SKM-1 (cell line): ENCODE measurements around the gene YTHDF2.

Experiments
- DNase-seq: peaks from one replicate; lab custom pipeline; 2025; ENCODE audit not compliant: unreplicated experiment; lab: John Stamatoyannopoulos, UW

Gene YTHDF2

DNA sequence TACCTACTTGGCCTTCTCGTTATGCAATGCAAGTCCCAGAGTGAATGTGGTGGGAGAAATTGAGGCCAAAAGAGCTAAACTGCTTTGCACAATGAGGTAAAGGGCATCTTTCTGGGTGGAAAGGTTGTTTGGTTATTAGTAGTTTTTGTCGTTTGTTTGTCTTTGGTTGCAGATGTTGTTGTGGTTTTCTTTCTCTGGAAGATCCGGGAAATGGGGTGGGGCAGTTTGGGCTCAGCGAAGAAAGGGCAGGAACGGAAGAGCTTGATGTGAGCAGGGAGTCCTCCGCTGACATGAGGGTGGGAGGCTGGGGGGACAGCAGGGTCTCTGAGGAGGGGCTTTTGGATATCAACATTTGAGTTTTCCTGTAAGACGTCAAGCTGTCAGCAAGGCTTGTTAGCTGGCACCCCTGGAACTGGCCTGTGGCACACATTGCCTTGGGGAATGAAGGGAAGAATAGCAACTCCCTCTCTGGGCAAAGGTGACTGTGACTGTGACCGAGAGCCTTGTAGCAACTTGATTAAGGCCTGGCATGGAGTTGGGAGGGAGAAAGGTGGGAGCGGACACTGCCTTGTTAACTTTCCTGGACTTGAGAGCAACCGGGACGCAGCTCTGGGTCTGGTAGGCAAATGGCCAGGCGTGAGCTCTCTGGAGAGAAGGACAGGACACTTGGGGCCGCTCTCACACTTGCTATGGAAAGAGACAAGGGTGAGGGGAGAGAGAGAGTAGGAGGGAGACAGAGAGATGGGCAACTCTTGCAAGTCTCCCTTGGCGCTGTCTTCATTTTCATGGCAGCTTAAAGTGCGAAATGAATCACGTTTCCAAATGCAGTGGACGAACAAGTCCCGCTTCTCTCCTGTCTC lies 59.8 kb downstream of the YTHDF2 start:
- no peak for DNase-seq

DNA sequence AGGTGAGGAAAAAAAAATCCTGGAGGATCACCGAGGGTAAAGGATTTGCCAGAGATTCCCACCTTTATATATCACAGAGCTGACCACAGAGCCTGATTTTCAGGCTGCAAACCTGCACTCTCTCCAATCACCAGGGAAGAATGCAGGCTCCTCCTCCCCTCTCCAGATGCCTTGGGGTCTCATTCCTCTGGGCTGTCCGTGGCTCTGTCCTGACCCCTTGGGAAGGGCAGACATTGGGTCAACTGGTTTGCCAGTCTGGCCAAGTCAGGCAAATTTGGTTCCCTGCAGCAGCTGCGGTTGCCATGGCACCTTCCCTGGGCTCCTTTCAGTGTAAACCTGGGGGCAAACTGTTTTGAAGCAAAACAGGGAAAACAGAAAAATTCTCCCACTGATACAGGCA lies 63.6 kb downstream of the YTHDF2 start:
- no peak for DNase-seq

DNA sequence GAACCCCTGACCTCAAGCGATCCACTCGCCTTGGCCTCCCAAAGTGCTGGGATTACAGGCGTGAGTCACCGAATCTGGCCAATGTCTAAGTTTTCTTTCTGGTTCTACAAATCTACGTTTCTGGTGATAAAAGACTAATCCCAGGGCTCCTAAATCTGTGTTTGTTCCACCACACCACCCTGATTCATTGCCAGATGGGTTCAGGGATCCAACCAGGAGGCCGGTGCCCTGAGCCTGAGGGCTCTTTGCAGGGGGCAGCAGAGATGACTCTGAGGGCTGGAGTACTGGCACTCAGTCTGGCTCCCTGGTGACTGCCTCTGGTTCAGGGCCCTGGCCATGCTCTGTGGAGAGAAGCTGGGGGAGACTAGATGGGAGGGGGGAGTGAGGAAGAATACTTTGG lies 64.7 kb downstream of the YTHDF2 start:
- DNase-seq = no peak

DNA sequence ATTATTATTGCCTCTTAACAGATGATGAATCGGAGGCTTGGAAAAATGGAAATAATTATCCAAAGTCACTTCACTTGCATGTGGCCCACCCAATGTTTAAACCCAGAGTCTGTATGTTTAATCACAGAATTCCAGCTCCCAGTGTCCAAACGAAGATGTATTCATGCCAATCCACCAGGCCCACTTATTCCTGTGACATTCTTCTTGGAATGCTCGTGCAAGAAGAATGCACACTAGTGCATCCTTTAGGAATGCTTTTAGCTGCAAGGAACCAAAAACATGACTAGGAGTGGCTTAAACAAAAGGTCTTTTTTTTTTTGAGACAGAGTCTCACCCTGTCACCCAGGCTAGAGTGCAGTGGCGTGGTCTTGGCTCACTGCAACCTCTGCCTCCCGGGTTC lies 66.3 kb downstream of the YTHDF2 start:
- DNase-seq = no peak

DNA sequence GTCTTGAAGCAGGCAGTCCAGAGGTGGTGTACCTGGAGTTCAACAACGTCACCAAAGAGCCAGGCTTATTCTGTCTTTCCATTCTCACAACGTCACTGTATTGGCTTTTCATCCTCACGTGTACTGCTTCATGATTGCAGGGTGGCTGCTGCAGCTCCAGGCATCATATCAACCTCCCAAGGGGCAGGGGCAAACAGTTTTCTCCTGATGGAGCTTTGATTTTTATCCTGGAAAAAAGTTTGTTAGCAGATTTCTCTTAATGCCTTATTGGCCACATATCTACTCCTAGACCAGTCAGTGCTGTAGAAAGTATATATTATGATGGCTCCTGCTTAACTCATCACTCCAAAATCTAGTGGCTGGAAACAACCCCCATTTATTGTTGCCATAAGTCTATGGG lies 66.9 kb downstream of the YTHDF2 start:
- DNase-seq = no peak

DNA sequence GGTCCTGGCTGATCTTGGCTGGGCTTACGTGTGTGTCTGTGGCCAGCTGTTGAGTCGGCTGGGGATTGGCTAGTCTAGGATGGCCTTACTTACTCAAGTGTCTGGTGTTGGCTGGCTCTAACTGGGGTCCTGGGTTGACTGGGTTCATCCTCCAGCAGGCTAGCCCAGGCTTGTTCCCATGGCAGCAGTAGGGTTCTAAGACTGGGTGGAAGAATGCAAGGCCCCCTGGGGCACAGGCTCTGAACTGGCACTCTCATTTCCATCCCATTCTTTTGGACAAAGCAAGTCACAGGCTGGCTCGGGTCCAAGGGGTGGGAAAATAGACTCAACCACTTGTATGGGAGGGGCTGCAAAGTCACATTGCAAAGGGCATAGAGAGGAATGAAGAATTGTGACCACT lies 67.3 kb downstream of the YTHDF2 start:
- DNase-seq = no peak

DNA sequence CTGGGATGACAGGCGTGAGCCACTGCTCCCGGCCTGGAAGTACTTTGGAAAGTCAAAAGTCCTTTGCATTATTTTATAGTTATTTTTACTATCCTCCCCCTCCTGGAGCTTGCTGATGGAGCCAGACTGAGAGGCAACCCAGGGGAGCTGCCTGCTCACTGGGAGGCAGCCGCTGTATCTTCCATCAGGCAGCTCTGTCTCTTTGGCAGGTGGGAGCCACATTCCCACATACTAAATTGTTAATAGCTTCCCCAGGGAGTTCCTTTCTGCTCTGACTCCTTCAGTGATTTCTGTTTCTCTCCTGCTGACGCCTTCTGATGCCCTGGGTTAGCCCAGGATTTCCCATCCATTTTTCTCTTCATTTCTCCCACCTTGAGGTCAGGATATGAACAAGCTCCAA lies 70.3 kb downstream of the YTHDF2 start:
- no peak for DNase-seq

DNA sequence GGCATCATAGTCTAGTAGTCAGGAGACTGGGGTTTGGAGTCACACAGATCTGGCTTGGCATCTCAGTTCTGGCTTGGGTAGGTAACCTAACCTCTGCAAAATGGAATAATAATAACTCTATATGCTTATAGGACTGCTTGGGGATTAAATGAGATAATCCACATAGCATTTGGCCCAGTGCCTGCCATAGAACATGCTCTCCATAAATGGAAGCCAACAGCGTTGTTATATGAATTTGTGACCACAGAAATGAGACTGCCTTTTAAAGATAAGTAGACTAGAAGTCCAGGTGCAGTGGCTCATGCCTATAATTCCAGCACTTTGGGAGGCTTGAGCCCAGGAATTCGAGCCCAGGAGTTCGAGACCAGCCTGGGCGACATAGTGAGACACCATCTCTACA lies 71.2 kb downstream of the YTHDF2 start:
- no peak for DNase-seq

DNA sequence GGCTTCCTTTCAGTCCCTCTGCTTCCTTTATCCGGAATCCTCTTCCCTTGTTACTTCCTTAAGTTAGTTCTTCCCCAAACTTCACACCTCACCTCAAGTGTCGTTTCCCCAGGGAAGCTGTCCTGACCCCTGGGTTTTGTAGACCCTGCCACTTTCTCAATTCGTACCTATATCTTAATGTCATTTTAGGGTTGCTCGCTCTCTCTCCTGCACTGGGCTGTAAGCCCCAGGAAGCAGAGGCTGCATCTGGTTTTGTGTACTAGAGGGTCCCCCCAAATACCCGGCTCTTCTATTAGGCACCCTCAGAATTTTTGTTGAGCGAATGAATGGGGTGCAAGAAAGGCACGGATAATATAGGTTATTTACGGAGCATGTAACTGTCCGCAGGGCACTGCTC lies 74.6 kb downstream of the YTHDF2 start:
- no peak for DNase-seq

DNA sequence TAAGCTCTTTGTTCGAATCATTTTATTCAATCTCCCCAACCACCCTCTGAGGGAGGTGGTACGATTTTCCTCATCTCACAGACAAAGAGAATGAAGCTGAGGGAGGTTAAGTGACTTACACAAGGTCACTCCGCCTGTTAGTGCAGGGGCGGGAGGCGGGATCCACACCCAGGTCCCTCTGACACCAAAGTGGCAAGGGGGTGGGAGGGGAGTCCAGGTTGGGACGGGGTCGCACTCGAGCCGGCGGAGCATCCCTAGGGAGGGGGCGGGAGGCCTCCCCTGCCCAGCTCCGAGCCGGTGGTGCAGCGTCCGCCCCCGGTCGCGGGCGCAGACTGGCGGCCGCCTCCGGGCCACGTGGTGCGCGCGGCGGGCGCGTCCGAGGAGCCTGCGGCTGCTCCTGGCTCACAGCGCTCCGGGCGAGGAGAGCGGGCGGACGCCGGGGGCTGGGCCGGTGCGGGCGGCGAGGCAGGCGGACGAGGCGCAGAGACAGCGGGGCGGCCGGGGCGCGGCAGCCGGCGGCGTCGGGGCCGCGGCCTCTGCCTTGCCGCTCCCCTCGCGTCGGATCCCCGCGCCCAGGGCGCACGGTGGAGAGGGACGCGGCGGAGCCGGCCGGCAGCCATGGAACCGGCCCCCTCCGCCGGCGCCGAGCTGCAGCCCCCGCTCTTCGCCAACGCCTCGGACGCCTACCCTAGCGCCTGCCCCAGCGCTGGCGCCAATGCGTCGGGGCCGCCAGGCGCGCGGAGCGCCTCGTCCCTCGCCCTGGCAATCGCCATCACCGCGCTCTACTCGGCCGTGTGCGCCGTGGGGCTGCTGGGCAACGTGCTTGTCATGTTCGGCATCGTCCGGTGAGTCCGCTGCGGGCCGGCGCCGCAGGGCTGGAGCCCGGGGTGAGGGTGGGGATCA lies 75.3 kb downstream of the YTHDF2 start, which contains the start of gene OPRD1:
Gene OPRD1, plus strand, starts transcription at position 405 of the 903 bp plus-strand sequence. Its CDS starts 214 bp downstream, at position 619.
- no peak for DNase-seq

DNA sequence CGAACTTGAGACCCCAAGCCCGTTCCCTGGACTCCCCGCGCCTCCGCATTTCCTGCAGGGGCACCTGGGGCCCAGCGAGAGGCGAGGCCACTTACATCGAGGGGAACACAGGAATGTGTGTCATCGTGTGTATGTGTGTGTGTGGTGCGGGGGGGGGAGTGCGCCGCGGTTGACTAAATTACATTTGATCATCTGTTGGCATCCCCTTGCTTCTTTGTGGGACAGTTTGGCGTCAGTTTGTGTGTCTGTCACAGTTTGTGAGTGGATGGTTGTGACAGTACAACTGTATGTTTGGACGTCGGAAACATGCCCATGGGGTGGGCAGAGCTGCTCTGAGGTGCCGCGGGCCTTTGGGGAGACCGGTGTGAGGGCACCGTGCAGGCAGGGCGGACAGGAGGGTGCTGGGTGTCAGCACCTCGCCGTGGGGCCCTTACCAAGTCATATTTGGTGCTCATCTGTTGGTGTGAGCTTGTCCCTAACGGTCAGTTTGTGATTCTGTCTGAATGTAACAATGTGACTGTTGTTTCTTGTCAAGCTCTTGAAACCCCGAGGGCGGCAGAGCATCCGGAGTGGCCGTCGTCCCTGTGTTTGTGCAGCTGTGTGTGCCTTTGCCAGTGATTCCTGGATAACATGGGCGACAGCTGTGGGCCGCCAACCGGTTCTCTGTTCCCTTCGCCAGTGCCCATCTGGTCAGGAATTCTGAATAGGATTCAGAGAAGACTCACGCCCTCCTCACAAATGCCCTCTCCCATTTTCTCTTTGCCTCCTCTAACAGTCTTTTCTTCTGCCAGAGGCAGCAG lies 76.1 kb downstream of the YTHDF2 start:
- DNase-seq = no peak

DNA sequence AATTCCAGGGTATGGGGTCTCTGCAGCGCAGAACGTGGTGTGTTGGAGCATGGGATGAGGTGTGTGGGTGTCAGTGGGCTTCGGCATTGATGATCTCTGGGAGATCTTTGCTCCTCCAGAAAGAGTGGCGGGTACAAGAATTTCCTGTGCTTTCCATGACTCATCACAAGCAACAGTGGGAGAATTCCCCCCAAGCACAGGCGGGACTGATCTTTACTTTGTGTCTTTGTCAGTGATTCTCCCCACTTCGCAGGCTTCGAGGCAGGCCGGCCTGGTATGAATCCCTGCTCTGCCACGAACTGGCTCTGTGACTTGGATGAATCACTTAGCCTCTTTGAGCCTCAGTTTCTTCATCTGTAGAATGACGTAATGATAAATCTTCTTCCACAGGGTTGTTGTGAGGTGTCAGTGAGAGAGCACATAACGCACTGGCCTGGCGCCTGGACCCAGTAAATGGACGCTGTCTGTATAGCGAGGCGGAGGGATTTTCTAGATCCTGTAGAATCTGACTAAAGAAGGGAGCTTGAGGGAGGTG lies 77.3 kb downstream of the YTHDF2 start:
- DNase-seq = no peak

DNA sequence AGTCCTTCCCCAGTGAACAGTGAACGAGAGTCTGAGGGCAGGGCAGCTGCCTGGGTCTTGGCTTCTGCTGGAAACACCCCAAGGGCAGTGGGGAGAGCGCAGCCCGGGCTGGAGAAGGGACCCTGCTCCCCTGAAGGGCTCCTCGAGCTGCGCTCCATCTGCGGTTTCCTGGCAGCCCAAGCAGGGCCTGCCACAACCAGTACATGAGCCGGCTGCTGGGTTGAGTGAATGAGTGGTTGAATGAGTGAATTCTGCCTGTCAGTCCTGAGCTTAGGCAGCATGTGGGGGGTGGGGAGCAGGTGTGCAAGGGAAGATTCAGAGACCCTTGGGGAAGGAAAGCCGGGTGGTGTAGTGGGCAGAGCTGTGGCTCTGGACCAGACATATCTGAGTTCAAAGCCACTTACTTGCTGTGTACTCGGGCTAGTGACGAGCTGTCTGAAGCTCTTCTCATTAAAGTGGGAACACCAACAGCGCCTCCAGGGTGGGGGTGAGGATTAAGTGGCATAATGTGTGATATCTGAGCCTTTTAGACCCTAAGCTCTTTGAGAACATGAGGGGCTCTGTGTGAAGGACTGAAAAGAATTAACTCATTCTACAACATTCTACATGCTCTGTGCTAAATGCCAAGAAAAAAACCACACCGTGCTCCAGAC lies 78.9 kb downstream of the YTHDF2 start:
- no peak for DNase-seq

DNA sequence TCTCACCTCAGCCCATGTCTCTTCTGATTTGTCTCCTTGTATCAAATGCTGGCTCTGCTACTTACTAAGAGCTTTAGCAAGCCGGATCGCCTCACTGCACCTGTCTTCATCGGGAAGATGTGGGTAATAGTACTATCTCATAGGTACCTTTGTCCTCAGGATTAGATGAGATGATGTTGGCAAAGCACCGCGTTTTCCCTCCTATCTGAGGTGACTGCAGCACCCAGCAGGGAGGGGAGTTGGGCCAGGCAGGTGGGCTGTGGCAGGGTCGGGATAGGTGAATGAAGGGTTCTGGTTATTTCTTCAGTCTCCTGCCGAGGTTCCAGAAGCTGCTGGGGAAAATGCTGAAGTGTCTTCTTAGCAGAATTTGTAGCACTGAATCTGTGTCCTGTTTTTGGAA lies 80.4 kb downstream of the YTHDF2 start:
- no peak for DNase-seq

DNA sequence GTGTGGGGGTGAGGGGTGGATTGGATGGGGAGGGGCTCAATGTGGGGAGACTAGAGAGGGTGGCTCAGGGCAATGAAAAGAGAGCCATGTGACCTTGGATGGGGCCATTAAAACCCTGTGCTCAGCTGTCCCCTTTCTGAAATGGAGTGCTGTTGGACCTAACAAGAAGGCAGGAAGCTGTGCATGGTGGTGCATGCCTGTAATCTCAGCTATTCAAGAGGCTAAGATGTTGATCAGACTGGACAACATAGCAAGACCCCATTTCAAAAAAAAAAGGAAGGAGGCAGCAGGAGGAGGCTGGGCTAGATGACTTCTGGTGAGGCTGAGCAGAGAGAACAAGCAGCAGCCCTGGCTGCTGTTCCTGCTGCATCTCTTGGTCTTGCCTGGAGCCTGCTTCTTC lies 82.3 kb downstream of the YTHDF2 start:
- DNase-seq = no peak
